HCT116 (cell line): Measurements from ENCODE around the gene SHTN1. TPM values are rescaled to one million over a fixed set of nuclear protein-coding genes. Genes with fewer than 3 reads are reported as not detected.

Experiments used
- ATAC-seq: fragments of 200-7000 bp; cut with Tn5 transposase; 2 replicates; pipeline ENCODE4 v1.9.1; 2020; ENCODE audit warnings: mild to moderate bottlenecking, moderate library complexity
- BruUV-seq: library from RNA; stranded (reverse); fragments of 400-500 nt; replicated peaks from 2 replicates; lab custom pipeline; 2021; lab: Mats Ljungman, UMichigan
- CTCF ChIA-PET: fragments of 300-600 bp; sonication (Branson Sonifier 250); formaldehyde crosslinking; loops from one replicate; lab custom pipeline; 2021; ENCODE audit warnings: antibody characterized with exemption; lab: Charles Lee
- POLR2A ChIA-PET: fragments of 300-600, 350-600 bp; sonication (Branson Sonifier 250); formaldehyde crosslinking; loops from one replicate; lab custom pipeline; 2021; ENCODE audit warnings: antibody characterized with exemption; lab: Charles Lee
- RAD21 ChIA-PET, 2 experiments: fragments of 300-600 bp; sonication (Branson Sonifier 250); formaldehyde crosslinking; loops; one replicate each; lab custom pipeline; 2023; ENCODE audit warnings: low total read pairs in 2 of 2; ENCODE audit not compliant: uncharacterized antibody in 2 of 2, unreplicated experiment in 2 of 2, low non-redundant PET in 1 of 2; lab: Charles Lee
- DNase-seq: peaks from one replicate; pipeline ENCODE4 v3.0.0-alpha.2; 2010; ENCODE audit warnings: low read depth, low spot score
- H2AFZ ChIP-seq: fragments of 200-600 bp; shearing (Covaris generic), sonication (generic); 2 replicates; pipeline ENCODE4 v1.6.1; 2017; ENCODE audit warnings: low read depth, mixed run types, mixed read lengths, antibody characterized with exemption, low read length; ENCODE audit not compliant: poor library complexity, severe bottlenecking
- H3K27ac ChIP-seq: 2 replicates; pipeline ENCODE4 v1.5.1; 2012; ENCODE audit warnings: low read depth, low read length
- H3K27me3 ChIP-seq: fragments of 200-600 bp; sonication (generic); 2 replicates; pipeline ENCODE4 v1.6.1; 2016; ENCODE audit warnings: mixed run types, low read length, mixed read lengths; ENCODE audit not compliant: insufficient read depth
- H3K36me3 ChIP-seq, 2 experiments: fragments of 200-500 bp in 1 of 2; fragments of 200-600 bp in 1 of 2; sonication (Bioruptor generic) in 1 of 2; sonication (generic) in 1 of 2; 2 replicates each; pipeline versions ENCODE4 v1.5.1 to v1.6.1; 2014 to 2016; ENCODE audit warnings: low read length in 2 of 2, inconsistent platforms in 1 of 2, mixed read lengths in 1 of 2, mixed run types in 1 of 2; ENCODE audit not compliant: insufficient read depth in 2 of 2, control insufficient read depth in 1 of 2
- H3K4me1 ChIP-seq, 2 experiments: fragments of 200-600 bp in 1 of 2; sonication (generic) in 1 of 2; 2 replicates each; pipeline versions ENCODE4 v1.5.1 to v1.6.1; 2012 to 2017; ENCODE audit warnings: low read length in 2 of 2, inconsistent platforms in 1 of 2, mild to moderate bottlenecking in 1 of 2, mixed read lengths in 1 of 2, mixed run types in 1 of 2, moderate library complexity in 1 of 2; ENCODE audit not compliant: insufficient read depth in 2 of 2, control insufficient read depth in 1 of 2
- H3K4me2 ChIP-seq: fragments of 200-600 bp; sonication (generic); 2 replicates; pipeline ENCODE4 v1.6.1; 2017; ENCODE audit warnings: mixed run types, low read length, mixed read lengths
- H3K4me3 ChIP-seq, 2 experiments: fragments of 200-600 bp in 1 of 2; sonication (generic) in 1 of 2; replicated peaks in 1 of 2; 2 replicates each; pipeline ENCODE4 v1.5.1; 2011 to 2016; ENCODE audit warnings: low read length in 2 of 2, control low read depth in 1 of 2, low read depth in 1 of 2, mild to moderate bottlenecking in 1 of 2, mixed read lengths in 1 of 2, mixed run types in 1 of 2
- H3K79me2 ChIP-seq: fragments of 200-600 bp; sonication (generic); 2 replicates; pipeline ENCODE4 v1.6.1; 2017; ENCODE audit warnings: mild to moderate bottlenecking, mixed run types, low read length, moderate library complexity, mixed read lengths; ENCODE audit not compliant: insufficient read depth
- H3K9ac ChIP-seq: fragments of 200-600 bp; sonication (generic); 2 replicates; pipeline ENCODE4 v1.6.1; 2016; ENCODE audit warnings: low read length, mixed read lengths
- H3K9me2 ChIP-seq: fragments of 200-600 bp; sonication (generic), shearing (Covaris generic); 2 replicates; pipeline ENCODE4 v1.6.1; 2017; ENCODE audit warnings: mixed run types, mild to moderate bottlenecking, moderate library complexity; ENCODE audit not compliant: insufficient read depth
- H3K9me3 ChIP-seq, 2 experiments: fragments of 200-500 bp in 1 of 2; fragments of 200-600 bp in 1 of 2; sonication (Bioruptor generic) in 1 of 2; sonication (generic) in 1 of 2; 2 replicates each; pipeline ENCODE4 v1.6.1; 2014 to 2017; ENCODE audit warnings: low read length in 2 of 2, mixed read lengths in 2 of 2, inconsistent platforms in 1 of 2, low read depth in 1 of 2, mild to moderate bottlenecking in 1 of 2, mixed run types in 1 of 2, moderate library complexity in 1 of 2; ENCODE audit not compliant: control insufficient read depth in 1 of 2, insufficient read depth in 1 of 2
- H4K20me1 ChIP-seq: fragments of 200-600 bp; sonication (generic), shearing (Covaris generic); 2 replicates; pipeline ENCODE4 v1.6.1; 2017; ENCODE audit warnings: mixed run types, mild to moderate bottlenecking, moderate library complexity; ENCODE audit not compliant: insufficient read depth
- ATF3 ChIP-seq: IDR thresholded peaks from 2 replicates; pipeline ENCODE4 v1.6.1; 2012
- CBX3 ChIP-seq: IDR thresholded peaks from 2 replicates; pipeline ENCODE4 v1.6.1; 2012; ENCODE audit warnings: low read depth
- CTCF ChIP-seq, 3 experiments: fragments of 200-600 bp in 1 of 3; sonication (generic) in 1 of 3; IDR thresholded peaks in 2 of 3; conservative IDR thresholded peaks in 1 of 3; 2 replicates each; pipeline ENCODE4 v1.5.1; 2012 to 2017; ENCODE audit warnings: low read depth in 2 of 3, low read length in 2 of 3, antibody characterized with exemption in 1 of 3, borderline replicate concordance in 1 of 3, control low read depth in 1 of 3, mild to moderate bottlenecking in 1 of 3, mixed read lengths in 1 of 3, mixed run types in 1 of 3, moderate library complexity in 1 of 3; ENCODE audit not compliant: insufficient read depth in 1 of 3
- ELF1 ChIP-seq: IDR thresholded peaks from 2 replicates; pipeline ENCODE4 v1.6.1; 2012; ENCODE audit warnings: low read depth, borderline replicate concordance
- EZH2 ChIP-seq: fragments of 200-600 bp; sonication (generic); IDR thresholded peaks from 2 replicates; pipeline ENCODE4 v1.6.1; 2017; ENCODE audit warnings: antibody characterized with exemption, mixed run types
- FOSL1 ChIP-seq: IDR thresholded peaks from 2 replicates; pipeline ENCODE4 v1.6.1; 2012; ENCODE audit warnings: low read depth
- JUND ChIP-seq: IDR thresholded peaks from 2 replicates; pipeline ENCODE4 v1.6.1; 2012
- MAX ChIP-seq: IDR thresholded peaks from 2 replicates; pipeline ENCODE4 v1.6.1; 2012
- POLR2AphosphoS5 ChIP-seq: IDR thresholded peaks from 2 replicates; pipeline ENCODE4 v1.6.1; 2011; ENCODE audit warnings: mild to moderate bottlenecking, low read depth, low read length, moderate library complexity
- RAD21 ChIP-seq: IDR thresholded peaks from 2 replicates; pipeline ENCODE4 v1.6.1; 2012; ENCODE audit warnings: low read depth, mild to moderate bottlenecking
- SIN3A ChIP-seq: IDR thresholded peaks from 2 replicates; pipeline ENCODE4 v1.6.1; 2012; ENCODE audit warnings: low read depth
- SRF ChIP-seq: IDR thresholded peaks from 2 replicates; pipeline ENCODE4 v1.6.1; 2012; ENCODE audit warnings: low read depth
- TCF7L2 ChIP-seq: IDR thresholded peaks from 2 replicates; pipeline ENCODE4 v1.7.0; 2011; ENCODE audit warnings: borderline replicate concordance, inconsistent platforms; ENCODE audit not compliant: insufficient read depth, insufficient read length; ENCODE audit errors: extremely low read depth
- YY1 ChIP-seq: IDR thresholded peaks from 2 replicates; pipeline ENCODE4 v1.6.1; 2011; ENCODE audit warnings: low read length, low read depth, moderate library complexity, mild to moderate bottlenecking; ENCODE audit not compliant: insufficient replicate concordance; ENCODE audit errors: extremely low read depth
- ZBTB33 ChIP-seq: IDR thresholded peaks from 2 replicates; pipeline ENCODE4 v1.6.1; 2011; ENCODE audit warnings: mild to moderate bottlenecking, low read length, moderate library complexity; ENCODE audit not compliant: insufficient replicate concordance; ENCODE audit errors: extremely low read depth
- ZFX ChIP-seq: fragments of 450-650 bp; IDR thresholded peaks from 2 replicates; pipeline ENCODE4 v1.6.1; 2017
- ZNF274 ChIP-seq: fragments of 200-500 bp; sonication (Bioruptor generic); IDR thresholded peaks from 2 replicates; pipeline ENCODE4 v1.6.1; 2014; ENCODE audit warnings: mild to moderate bottlenecking, low read depth, low read length, inconsistent platforms
- intact Hi-C: fragments of 100-400 bp; cut with micrococcal nuclease; formaldehyde crosslinking; loops from 2 replicates; pipeline ENCODE4 v1.10.0; 2022
- total RNA-seq: library from RNA; stranded (reverse); gene quantifications from one replicate; pipeline ENCODE4 v1.2.1, GENCODE V29; 2021; ENCODE audit not compliant: unreplicated experiment

Gene SHTN1
- total RNA-seq, 1 experiment from 2014 or later, result 64.0 TPM

GRCh38 chr10:116905845-116906210, 99.2 kb downstream of the SHTN1 start:
- Histone ChIP-seq H3K36me3 (peaks cover 19 to 20% of the 10 kb centered on the region in 2 experiments; a peak in 3 of 4 replicates), H3K9me2 (no peaks in the 10 kb centered on the region), H3K9me3 (no peaks in the 10 kb centered on the region), H3K4me1 (no peaks in the 10 kb centered on the region), H3K9ac (no peak overlapping the region), H3K4me2 (no peak overlapping the region), H4K20me1 (no peaks in the 10 kb centered on the region), H3K4me3 (no peak overlapping the region), H3K79me2 (no peaks in the 10 kb centered on the region), H2AFZ (no peak overlapping the region), H3K27ac (no peak overlapping the region), H3K27me3 (no peaks in the 10 kb centered on the region)
- TF ChIP-seq JUND (no peak), ZNF274 (no peak), SRF (no peak), RAD21 (no peak), FOSL1 (no peak), YY1 (no peak), SIN3A (no peak), MAX (no peak), POLR2AphosphoS5 (no peak), ZFX (no peak), CBX3 (no peak), ATF3 (no peak), CTCF (IDR thresholded peaks at IDR 0.05 in 2 of 3, conservative IDR thresholded peaks at IDR 0.05 in 1 of 3; ENCODE audit: borderline replicate concordance in 1 of 3, insufficient read depth in 1 of 3, low read depth in 2 of 3, low read length in 2 of 3) (no peak), EZH2 (no peak), ZBTB33 (no peak), ELF1 (no peak), TCF7L2 (no peak)
- DNase-seq, result no peak
- ChIA-PET POLR2A (no interaction called here), CTCF (interaction anchor here (0.9 kb wide), 1 partner anchor 14 kb away, joined by 3 read pairs; no protein-coding TSS in a partner anchor), RAD21 (no interaction called here)
- no TSS peak for BruUV-seq
- intact Hi-C loops, result no loop called here
- ATAC-seq, result no peak
